Measurements from ENCODE around the gene CBFA2T3.
"Not testable (repeated sequence)": the region's sequence is repeated elsewhere in the genome, so short reads cannot be mapped to it uniquely, and the experiment has no call there.

The CBFA2T3 gene

GRCh38 chr16:89012622-89012995, 35.6 kb upstream of the CBFA2T3 start:
- DNase-seq: no peak

- no peak for DNase-seq
Observed at GRCh38 chr16:89011909-89012621, 35.1 kb upstream of the CBFA2T3 start.

GRCh38 chr16:89010210-89010925, 33.4 kb upstream of the CBFA2T3 start:
- DNase-seq: no peak

GRCh38 chr16:89009343-89010209, 32.6 kb upstream of the CBFA2T3 start:
- no peak for DNase-seq

- not testable (repeated sequence) for DNase-seq
Observed at GRCh38 chr16:89008796-89009195, 31.8 kb upstream of the CBFA2T3 start.

- DNase-seq: no peak
Observed at GRCh38 chr16:89007371-89008249, 30.6 kb upstream of the CBFA2T3 start.

GRCh38 chr16:89006036-89006752, 29.2 kb upstream of the CBFA2T3 start:
- no peak for DNase-seq

- DNase-seq: no peak
Observed at GRCh38 chr16:89005201-89006035, 28.4 kb upstream of the CBFA2T3 start.

GRCh38 chr16:89004209-89004831, 27.3 kb upstream of the CBFA2T3 start:
- DNase-seq: no peak

GRCh38 chr16:89003831-89004208, 26.8 kb upstream of the CBFA2T3 start:
- no peak for DNase-seq

GRCh38 chr16:89002851-89003830, 26.1 kb upstream of the CBFA2T3 start:
- no peak for DNase-seq

GRCh38 chr16:89002081-89002480, 25.1 kb upstream of the CBFA2T3 start:
- DNase-seq: not testable (repeated sequence)

- no peak for DNase-seq
Observed at GRCh38 chr16:89001117-89002027, 24.4 kb upstream of the CBFA2T3 start.

- no peak for DNase-seq
Observed at GRCh38 chr16:89000207-89000959, 23.4 kb upstream of the CBFA2T3 start.

GRCh38 chr16:88999457-89000206, 22.6 kb upstream of the CBFA2T3 start:
- DNase-seq: no peak

GRCh38 chr16:88995746-88996535, 18.9 kb upstream of the CBFA2T3 start:
- DNase-seq: no peak

Data from COR-L47 (cell line).